RKO (cell line): Measurements from ENCODE around the gene DENND5A.

Experiments used
- DNase-seq: peaks from one replicate; pipeline ENCODE4 v3.0.0-alpha.2; 2016; ENCODE audit warnings: low spot score

Gene DENND5A

GRCh38 chr11:9265211-9266131 is at the start of gene DENND5A:
DENND5A (minus strand) TSS chr11:9265350; CDS start chr11:9265069, 281 bp downstream.
- peak; percentile 86 for DNase-seq

- DNase-seq, result peak; percentile 99
Measured at GRCh38 chr11:9314291-9315077, 49.3 kb upstream of the DENND5A start, which contains the start of gene TMEM41B. TMEM41B (minus strand) TSS chr11:9314593; CDS start chr11:9314441, 152 bp downstream.

- peak; percentile 46 for DNase-seq
Measured at GRCh38 chr11:9313648-9314290, 48.6 kb upstream of the DENND5A start.

GRCh38 chr11:9310485-9311090 is 45.4 kb upstream of the DENND5A start:
- no peak for DNase-seq

- no peak for DNase-seq
Measured at GRCh38 chr11:9304178-9304577, 39.0 kb upstream of the DENND5A start.

GRCh38 chr11:9302448-9302847 is 37.3 kb upstream of the DENND5A start:
- no peak for DNase-seq

- no peak for DNase-seq
Measured at GRCh38 chr11:9301720-9302119, 36.6 kb upstream of the DENND5A start.

GRCh38 chr11:9293646-9294045 is 28.5 kb upstream of the DENND5A start:
- no peak for DNase-seq

GRCh38 chr11:9285850-9286587 is 20.9 kb upstream of the DENND5A start:
- DNase-seq, result no peak

GRCh38 chr11:9280655-9281301 is 15.6 kb upstream of the DENND5A start:
- no peak for DNase-seq

- DNase-seq, result no peak
Measured at GRCh38 chr11:9277176-9277575, 12.0 kb upstream of the DENND5A start.

- DNase-seq, result peak; percentile 53
Measured at GRCh38 chr11:9276571-9276970, 11.4 kb upstream of the DENND5A start.

- no peak for DNase-seq
Measured at GRCh38 chr11:9274499-9275258, 9.5 kb upstream of the DENND5A start.

- peak; percentile 16 for DNase-seq
Measured at GRCh38 chr11:9273376-9274336, 8.5 kb upstream of the DENND5A start.

GRCh38 chr11:9269492-9270013 is 4.4 kb upstream of the DENND5A start:
- DNase-seq, result peak; percentile 20

- no peak for DNase-seq
Measured at GRCh38 chr11:9267680-9268079, 2.5 kb upstream of the DENND5A start.

- no peak for DNase-seq
Measured at GRCh38 chr11:9266926-9267325, 1.8 kb upstream of the DENND5A start.

- DNase-seq, result no peak
Measured at GRCh38 chr11:9266132-9266736, 1.1 kb upstream of the DENND5A start.
